Measurements from ENCODE around the gene STXBP6. TPM values are rescaled to one million over a fixed set of nuclear protein-coding genes. Genes with fewer than 3 reads are reported as not detected.

The STXBP6 gene
- total RNA-seq, 2 experiments from 2014 or later, result 0.10 to 0.34 TPM

- POLR2A ChIA-PET, result no interaction called here
- CTCF ChIA-PET, result no interaction called here
Measured at GRCh38 chr14:25053585-25053984, 3.6 kb upstream of the STXBP6 start.

DNA sequence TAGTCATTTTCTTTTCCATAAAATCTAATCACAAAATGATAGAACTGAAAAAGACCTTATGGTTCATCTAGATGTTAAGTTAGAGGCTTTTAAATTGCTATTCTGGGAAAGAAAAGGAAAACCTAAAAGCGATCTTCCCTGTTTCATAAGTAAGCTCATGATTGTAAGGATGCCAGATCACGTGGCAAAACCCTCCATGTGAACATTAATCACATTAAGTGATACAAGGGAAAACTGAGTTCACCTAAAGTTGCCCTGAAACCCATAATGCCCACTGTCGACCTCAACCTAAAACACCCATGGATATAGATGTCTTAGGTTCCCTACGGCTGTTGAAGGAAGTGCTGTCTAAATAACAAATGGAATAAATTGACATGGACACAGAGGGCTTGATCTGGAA, 3.0 kb upstream of the STXBP6 start:
- CTCF ChIA-PET, result interaction anchor here (0.7 kb wide), 1 partner anchor 346 kb away, joined by 3 read pairs; no protein-coding TSS in a partner anchor
- POLR2A ChIA-PET, result no interaction called here

GRCh38 chr14:25052385-25052784, 2.4 kb upstream of the STXBP6 start:
- CTCF ChIA-PET, result interaction anchor here (0.7 to 1.0 kb wide), 2 partner anchors 246 to 346 kb away, joined by 3 read pairs; no protein-coding TSS in a partner anchor

GRCh38 chr14:25050269-25051150, 563 bp upstream of the STXBP6 start:
- CTCF ChIA-PET, result no interaction called here
- POLR2A ChIA-PET, result no interaction called here

More at GRCh38 chr14:25052385-25052784, 2.4 kb upstream of the STXBP6 start:
- POLR2A ChIA-PET, result no interaction called here

DNA sequence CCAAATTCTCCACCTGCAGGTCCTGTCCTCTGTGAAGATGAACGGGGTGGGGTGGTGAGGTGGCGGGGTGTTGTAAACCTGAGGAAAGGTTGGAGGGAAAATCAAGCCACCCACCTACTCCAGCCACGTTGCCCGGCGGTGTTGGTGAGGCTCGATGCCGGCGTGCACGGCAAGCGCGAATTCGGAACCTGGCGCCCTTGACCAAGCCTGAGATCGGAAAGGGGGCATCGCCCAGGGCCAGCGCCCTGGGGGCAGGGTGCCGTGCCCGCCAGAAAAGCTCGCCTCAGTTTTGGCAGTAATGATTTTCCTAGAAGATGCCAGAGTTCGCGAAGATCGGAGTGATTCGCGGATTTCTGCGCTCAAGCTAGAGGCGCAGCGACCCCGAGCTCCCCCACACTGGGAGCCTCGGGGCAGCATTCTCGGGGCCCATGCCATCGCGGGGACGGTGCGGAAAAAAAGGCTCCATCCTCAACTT, 817 bp downstream of the STXBP6 start:
- POLR2A ChIA-PET, result no interaction called here
- CTCF ChIA-PET, result no interaction called here

- POLR2A ChIA-PET, result no interaction called here
- CTCF ChIA-PET, result no interaction called here
Measured at GRCh38 chr14:25048170-25049016, 1.6 kb downstream of the STXBP6 start.

- ChIA-PET POLR2A (no interaction called here), CTCF (no interaction called here)
Measured at GRCh38 chr14:25046301-25046943, 3.5 kb downstream of the STXBP6 start.

DNA sequence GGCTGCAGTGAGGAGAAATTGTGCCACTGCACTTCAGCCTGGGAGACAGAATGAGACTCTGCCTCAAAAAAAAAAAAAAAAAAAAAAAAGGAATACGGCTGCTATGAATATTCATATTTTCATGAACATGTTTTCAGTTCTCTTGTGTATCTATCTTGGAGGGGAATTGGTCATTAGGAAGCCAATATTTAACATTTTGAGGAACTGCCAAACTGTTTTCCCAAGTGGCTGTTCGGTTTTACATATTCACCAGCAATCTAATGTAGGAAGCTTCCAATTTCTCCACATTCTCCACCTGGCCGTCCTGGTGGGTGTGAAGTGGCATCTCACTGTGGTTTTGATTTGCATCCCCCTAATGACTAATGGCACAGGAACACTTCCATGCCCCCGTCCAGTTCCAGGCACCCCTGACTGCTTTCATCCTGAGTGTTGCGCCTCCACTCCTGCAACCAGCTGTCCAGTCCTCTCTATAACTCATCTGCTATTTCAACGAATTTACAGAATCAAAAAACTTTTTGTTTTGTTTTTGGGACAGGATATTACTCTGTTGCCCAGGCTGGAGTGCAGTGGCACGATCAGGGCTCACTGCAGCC, 5.7 kb downstream of the STXBP6 start:
- CTCF ChIA-PET, result interaction anchor here (0.7 kb wide), 1 partner anchor 1127 kb away, joined by 5 read pairs; no protein-coding TSS in a partner anchor
- POLR2A ChIA-PET, result no interaction called here

DNA sequence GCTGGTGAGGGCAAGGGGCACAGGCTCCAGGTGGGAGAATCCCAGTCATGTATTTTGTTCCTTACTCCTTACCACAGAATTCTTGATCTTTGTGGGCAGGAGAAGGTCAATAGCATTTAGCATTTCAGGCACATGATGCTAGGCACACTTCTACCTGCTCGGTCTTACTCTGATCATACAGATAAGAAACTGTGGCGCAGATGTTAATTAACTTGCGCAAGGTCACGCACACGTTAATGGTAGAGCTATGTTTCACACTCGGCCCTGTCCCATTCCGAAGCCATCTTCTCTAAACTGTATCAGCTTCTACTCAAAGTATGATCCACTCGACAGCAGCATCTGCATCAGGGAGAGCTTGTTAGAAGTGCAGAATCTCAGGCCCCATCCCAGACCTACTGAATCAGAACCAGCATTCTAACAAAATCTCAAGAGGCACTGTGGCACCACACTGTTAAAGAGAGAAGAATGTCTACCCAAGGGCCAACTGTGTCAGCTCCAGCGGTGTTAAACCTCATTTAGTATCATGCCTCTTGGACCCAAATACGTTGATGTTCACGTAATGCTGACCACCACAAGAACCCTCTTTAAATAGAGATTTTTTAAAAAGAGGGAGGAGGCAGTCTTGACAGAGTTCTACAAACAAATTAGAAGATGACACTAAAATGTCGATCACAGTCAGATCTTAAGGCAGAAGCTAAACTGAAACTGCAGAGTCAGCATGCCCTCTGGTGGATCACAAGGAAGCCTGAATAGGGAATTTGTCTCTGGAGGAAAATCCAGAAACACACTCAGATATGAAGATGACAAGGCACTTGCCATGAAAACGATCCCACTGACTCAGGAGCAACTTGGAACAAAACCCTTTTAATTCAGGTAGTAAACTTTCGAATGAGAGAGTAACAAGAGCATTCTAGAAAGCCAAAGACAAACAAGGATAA, 7.3 kb downstream of the STXBP6 start:
- POLR2A ChIA-PET, result no interaction called here
- CTCF ChIA-PET, result no interaction called here

- ChIA-PET POLR2A (no interaction called here), CTCF (no interaction called here)
Measured at GRCh38 chr14:25041898-25042297, 8.0 kb downstream of the STXBP6 start.

- POLR2A ChIA-PET, result no interaction called here
- CTCF ChIA-PET, result no interaction called here
Measured at GRCh38 chr14:25041484-25041883, 8.5 kb downstream of the STXBP6 start.

- ChIA-PET POLR2A (no interaction called here), CTCF (no interaction called here)
Measured at GRCh38 chr14:25039933-25040332, 10.0 kb downstream of the STXBP6 start.

DNA sequence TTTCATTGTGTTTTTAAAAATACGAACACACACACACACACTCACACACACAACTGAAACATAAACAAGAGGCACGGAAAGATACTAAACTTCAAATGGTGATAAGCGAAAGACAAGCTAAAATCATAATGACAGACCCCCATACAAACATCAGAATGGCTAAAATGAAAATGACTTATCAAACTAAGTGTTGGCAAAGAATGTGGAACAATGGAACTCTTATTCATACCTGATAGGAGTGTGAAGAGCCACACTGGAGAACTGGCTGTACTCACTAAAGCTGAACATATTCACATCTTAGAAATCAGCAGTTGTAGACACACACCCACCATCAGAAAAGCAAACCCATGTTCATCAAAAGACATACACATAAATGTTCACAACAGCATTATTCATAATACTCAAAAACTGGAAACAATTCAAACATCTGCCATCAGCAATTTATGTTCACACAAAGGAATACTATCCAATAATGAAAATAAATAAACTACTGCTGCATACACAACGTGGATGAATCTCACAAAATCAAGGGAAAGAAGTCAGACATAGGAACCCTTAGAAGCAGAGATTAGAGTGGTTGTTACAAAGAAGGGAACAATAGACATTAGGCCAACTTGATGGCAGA, 11.8 kb downstream of the STXBP6 start:
- ChIA-PET CTCF (no interaction called here), POLR2A (no interaction called here)

DNA sequence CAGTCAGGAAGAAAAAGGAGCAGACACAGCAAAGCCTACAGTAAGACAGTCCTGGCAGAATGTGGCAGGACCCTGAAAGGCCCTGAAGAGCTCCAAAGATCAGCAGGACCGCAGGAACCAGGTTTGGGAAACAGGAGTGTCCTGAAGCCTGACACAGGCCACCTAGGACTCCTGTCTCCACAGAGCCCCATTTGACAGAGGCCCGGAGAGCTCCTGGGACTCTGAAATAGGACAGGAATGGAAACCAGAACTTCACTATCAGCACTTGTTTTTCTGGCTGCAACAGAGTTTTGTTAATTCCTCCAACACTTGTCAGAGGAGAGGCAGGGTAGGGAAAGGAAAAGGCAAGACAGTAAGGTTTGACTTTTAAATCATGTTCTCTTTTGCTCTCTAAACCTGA, 12.9 kb downstream of the STXBP6 start:
- CTCF ChIA-PET, result interaction anchor here (0.7 kb wide), 1 partner anchor 230 kb away, joined by 3 read pairs; no protein-coding TSS in a partner anchor
- POLR2A ChIA-PET, result no interaction called here

- POLR2A ChIA-PET, result no interaction called here
- CTCF ChIA-PET, result interaction anchor here (1.3 kb wide), 1 partner anchor 17 kb away, joined by 3 read pairs; no protein-coding TSS in a partner anchor
Measured at GRCh38 chr14:25034803-25035681, 14.9 kb downstream of the STXBP6 start.

GRCh38 chr14:25033358-25033757, 16.6 kb downstream of the STXBP6 start:
- POLR2A ChIA-PET, result no interaction called here

DNA sequence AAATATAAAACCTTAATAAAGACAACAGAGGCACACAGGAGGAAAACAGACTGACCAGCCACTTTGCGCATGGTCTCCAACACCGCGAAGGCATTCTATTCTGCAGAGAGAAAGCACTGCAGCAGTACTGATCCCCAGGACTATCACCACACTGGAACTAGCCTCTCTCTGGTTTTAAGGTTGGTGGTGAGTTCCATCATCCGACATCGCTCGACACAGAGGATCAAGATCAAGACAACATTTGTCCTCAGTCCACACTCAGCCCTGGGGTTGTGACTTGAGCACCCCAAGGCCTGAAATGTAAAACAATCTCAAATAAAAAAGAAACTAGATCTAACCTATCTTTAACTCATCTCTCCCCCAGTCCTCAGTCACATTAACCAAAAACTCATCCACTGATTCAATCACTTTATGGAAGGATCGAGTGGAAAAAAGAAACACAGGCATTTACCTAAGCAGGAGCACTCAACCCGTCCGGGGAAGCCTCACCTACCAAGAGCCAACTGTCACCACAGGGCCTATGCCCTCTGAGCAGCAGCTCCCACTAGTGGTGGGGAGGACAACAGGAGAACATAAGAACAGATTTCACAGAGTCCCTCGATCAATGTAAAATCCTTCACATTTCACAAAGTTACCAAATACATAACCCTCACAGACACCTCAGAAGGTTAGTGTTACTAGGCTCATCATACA, 17.7 kb downstream of the STXBP6 start:
- ChIA-PET CTCF (no interaction called here), POLR2A (no interaction called here)

More at GRCh38 chr14:25033358-25033757, 16.6 kb downstream of the STXBP6 start:
- CTCF ChIA-PET, result no interaction called here

Data from activated CD8-positive, alpha-beta memory T cell treated with anti-CD3 and anti-CD28 coated beads for 36 hours (primary cell).